Hepatocyte (in vitro differentiated cells): Measurements from ENCODE around the gene ANO4.

ENCODE experiments used
- EZH2 ChIP-seq: fragments of 200-600 bp; sonication (generic); IDR thresholded peaks from 2 replicates; pipeline ENCODE4 v1.6.1; 2016; ENCODE audit warnings: antibody characterized with exemption, mild to moderate bottlenecking, borderline replicate concordance
- TF ChIP-seq, protein P1 (sequence below): fragments of 200-600 bp; sonication (generic); IDR thresholded peaks from 2 replicates; pipeline ENCODE4 v1.5.1; 2016; ENCODE audit warnings: antibody characterized with exemption, mild to moderate bottlenecking; ENCODE audit not compliant: poor library complexity

DNA sequence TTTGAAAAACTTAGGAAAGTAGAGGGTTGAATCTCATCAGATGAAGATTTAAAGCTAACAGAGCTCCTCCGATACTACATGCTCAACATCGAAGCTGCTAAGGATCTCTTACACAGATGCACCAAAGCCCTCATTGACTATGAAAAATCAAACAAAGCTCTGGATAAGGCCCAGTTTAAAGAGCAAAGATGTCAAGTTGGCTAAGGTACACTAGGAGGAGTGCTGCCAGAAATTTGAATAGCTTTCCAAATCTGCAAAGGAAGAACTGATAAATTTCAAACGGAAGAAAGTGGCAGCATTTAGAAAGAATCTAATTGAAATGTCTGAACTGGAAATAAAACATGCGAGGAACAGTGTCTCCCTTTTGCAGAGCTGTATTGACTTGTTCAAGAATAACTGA lies 274.3 kb downstream of the ANO4 start:
- TF ChIP-seq, protein P1, sequence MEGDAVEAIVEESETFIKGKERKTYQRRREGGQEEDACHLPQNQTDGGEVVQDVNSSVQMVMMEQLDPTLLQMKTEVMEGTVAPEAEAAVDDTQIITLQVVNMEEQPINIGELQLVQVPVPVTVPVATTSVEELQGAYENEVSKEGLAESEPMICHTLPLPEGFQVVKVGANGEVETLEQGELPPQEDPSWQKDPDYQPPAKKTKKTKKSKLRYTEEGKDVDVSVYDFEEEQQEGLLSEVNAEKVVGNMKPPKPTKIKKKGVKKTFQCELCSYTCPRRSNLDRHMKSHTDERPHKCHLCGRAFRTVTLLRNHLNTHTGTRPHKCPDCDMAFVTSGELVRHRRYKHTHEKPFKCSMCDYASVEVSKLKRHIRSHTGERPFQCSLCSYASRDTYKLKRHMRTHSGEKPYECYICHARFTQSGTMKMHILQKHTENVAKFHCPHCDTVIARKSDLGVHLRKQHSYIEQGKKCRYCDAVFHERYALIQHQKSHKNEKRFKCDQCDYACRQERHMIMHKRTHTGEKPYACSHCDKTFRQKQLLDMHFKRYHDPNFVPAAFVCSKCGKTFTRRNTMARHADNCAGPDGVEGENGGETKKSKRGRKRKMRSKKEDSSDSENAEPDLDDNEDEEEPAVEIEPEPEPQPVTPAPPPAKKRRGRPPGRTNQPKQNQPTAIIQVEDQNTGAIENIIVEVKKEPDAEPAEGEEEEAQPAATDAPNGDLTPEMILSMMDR: no peak
- TF ChIP-seq EZH2: no peak
